IMR-90 (cell line): ENCODE measurements around the gene PCDHA8. TPM values are rescaled to one million over a fixed set of nuclear protein-coding genes. Genes with fewer than 3 reads are reported as not detected.
"Not testable (repeated sequence)": the region's sequence is repeated elsewhere in the genome, so short reads cannot be mapped to it uniquely, and the experiment has no call there.

ENCODE experiments used
- ATAC-seq: fragments of 200-7000 bp; cut with Tn5 transposase; 2 replicates; pipeline ENCODE4 v1.9.1; 2020; ENCODE audit warnings: low read depth, mild to moderate bottlenecking, moderate library complexity
- BruUV-seq: library from RNA; stranded (reverse); fragments of 400-500 nt; replicated peaks from 2 replicates; lab custom pipeline; 2021; lab: Mats Ljungman, UMichigan
- CTCF ChIA-PET: fragments of 300-600 bp; formaldehyde crosslinking; extraction: SDS; loops from one replicate; lab custom pipeline; 2021; ENCODE audit warnings: antibody characterized with exemption; lab: Yijun Ruan, JAX
- POLR2A ChIA-PET: fragments of 300-600 bp; sonication (Branson Sonifier 250); formaldehyde crosslinking; loops from one replicate; lab custom pipeline; 2022; ENCODE audit warnings: antibody characterized with exemption; ENCODE audit not compliant: unreplicated experiment; lab: Charles Lee
- DNase-seq: peaks from one replicate; pipeline ENCODE4 v3.0.0; 2013
- H2AFZ ChIP-seq: replicated peaks from 2 replicates; pipeline ENCODE3; 2013; ENCODE audit warnings: low read length, mild to moderate bottlenecking; ENCODE audit not compliant: poor library complexity
- H2AK5ac ChIP-seq: 2 replicates; pipeline ENCODE4 v1.6.1; 2013; ENCODE audit warnings: low read depth, low read length, inconsistent platforms
- H2AK9ac ChIP-seq: replicated peaks from 2 replicates; pipeline ENCODE3; 2013; ENCODE audit warnings: mild to moderate bottlenecking, low read depth, low read length, moderate library complexity; ENCODE audit not compliant: poor library complexity
- H2BK120ac ChIP-seq: 2 replicates; pipeline ENCODE4 v1.6.1; 2013; ENCODE audit warnings: low read depth, low read length, inconsistent platforms
- H2BK15ac ChIP-seq: 3 replicates; pipeline ENCODE4 v1.6.1; 2013; ENCODE audit warnings: low read depth, low read length, inconsistent platforms
- H2BK20ac ChIP-seq: 2 replicates; pipeline ENCODE4 v1.6.1; 2013; ENCODE audit warnings: low read depth, mild to moderate bottlenecking, inconsistent platforms, low read length, moderate library complexity
- H2BK5ac ChIP-seq: 2 replicates; pipeline ENCODE4 v1.6.1; 2013; ENCODE audit warnings: mild to moderate bottlenecking, low read depth, low read length, inconsistent platforms; ENCODE audit not compliant: poor library complexity, severe bottlenecking
- H3K14ac ChIP-seq: replicated peaks from 2 replicates; pipeline ENCODE4 v1.6.1; 2013; ENCODE audit warnings: low read depth, low read length, inconsistent platforms
- H3K18ac ChIP-seq: 2 replicates; pipeline ENCODE4 v1.6.1; 2013; ENCODE audit warnings: low read depth, low read length, control low read depth
- H3K23ac ChIP-seq: 2 replicates; pipeline ENCODE4 v1.6.1; 2013; ENCODE audit warnings: low read depth, low read length, inconsistent platforms
- H3K27ac ChIP-seq: 2 replicates; pipeline ENCODE4 v1.5.1; 2013; ENCODE audit warnings: mild to moderate bottlenecking, control low read depth, low read length; ENCODE audit not compliant: insufficient read depth
- H3K27me3 ChIP-seq: 2 replicates; pipeline ENCODE4 v1.6.1; 2013; ENCODE audit warnings: low read length; ENCODE audit not compliant: control insufficient read depth, insufficient read depth
- H3K36me3 ChIP-seq: 2 replicates; pipeline ENCODE4 v1.6.1; 2013; ENCODE audit warnings: low read length, mixed read lengths; ENCODE audit not compliant: control insufficient read depth, insufficient read depth
- H3K4ac ChIP-seq: 2 replicates; pipeline ENCODE4 v1.6.1; 2013; ENCODE audit warnings: low read depth, low read length, inconsistent platforms
- H3K4me1 ChIP-seq: 2 replicates; pipeline ENCODE4 v1.6.1; 2013; ENCODE audit warnings: low read length, mixed read lengths; ENCODE audit not compliant: control insufficient read depth, insufficient read depth
- H3K4me2 ChIP-seq: 2 replicates; pipeline ENCODE4 v1.6.1; 2013; ENCODE audit warnings: low read depth, mild to moderate bottlenecking, control low read depth, low read length, moderate library complexity
- H3K4me3 ChIP-seq: 2 replicates; pipeline ENCODE4 v1.5.1; 2013; ENCODE audit warnings: low read depth, mild to moderate bottlenecking, control low read depth, low read length, moderate library complexity; ENCODE audit not compliant: insufficient read depth
- H3K56ac ChIP-seq: 2 replicates; pipeline ENCODE4 v1.6.1; 2013; ENCODE audit warnings: low read length, inconsistent platforms; ENCODE audit not compliant: insufficient read depth; ENCODE audit errors: extremely low read depth
- H3K79me1 ChIP-seq, 2 experiments: 2 replicates each; pipeline ENCODE4 v1.6.1; 2013; ENCODE audit warnings: low read length in 2 of 2, inconsistent platforms in 1 of 2, low read depth in 1 of 2
- H3K9ac ChIP-seq: 2 replicates; pipeline ENCODE4 v1.6.1; 2013; ENCODE audit warnings: low read depth, low read length, control low read depth
- H3K9me1 ChIP-seq: 2 replicates; pipeline ENCODE4 v1.6.1; 2013; ENCODE audit warnings: low read length, inconsistent platforms; ENCODE audit not compliant: insufficient read depth
- H3K9me3 ChIP-seq: 2 replicates; pipeline ENCODE4 v1.6.1; 2013; ENCODE audit warnings: low read length; ENCODE audit not compliant: control insufficient read depth, insufficient read depth
- H4K20me1 ChIP-seq: 2 replicates; pipeline ENCODE4 v1.6.1; 2013; ENCODE audit warnings: low read length, inconsistent platforms; ENCODE audit not compliant: insufficient read depth
- H4K5ac ChIP-seq: 2 replicates; pipeline ENCODE4 v1.6.1; 2013; ENCODE audit warnings: mild to moderate bottlenecking, low read depth, low read length, control low read depth
- H4K8ac ChIP-seq, 2 experiments: 2 replicates each; pipeline ENCODE4 v1.6.1; 2013; ENCODE audit warnings: low read depth in 2 of 2, low read length in 2 of 2, control low read depth in 1 of 2, inconsistent platforms in 1 of 2
- H4K91ac ChIP-seq: 2 replicates; pipeline ENCODE4 v1.6.1; 2013; ENCODE audit warnings: low read depth, low read length, inconsistent platforms; ENCODE audit not compliant: insufficient read depth
- MAFK ChIP-seq: IDR thresholded peaks from 2 replicates; pipeline ENCODE4 v1.6.1; 2012; ENCODE audit warnings: low read depth, low read length, improper control_type of control experiment
- WGBS, 2 experiments: methylation state at CpG; one replicate each; pipeline versions ENCODE4 v1.1.5 to v1.1.7; 2013; ENCODE audit warnings: missing lambda C conversion rate in 2 of 2; ENCODE audit not compliant: insufficient read length in 1 of 2; ENCODE audit errors: extremely low coverage in 2 of 2; 5-methylcytosine and 5-hydroxymethylcytosine counted together
- dilution Hi-C: fragments of 300-500 bp; cut with HindIII; formaldehyde crosslinking; loops from one replicate; pipeline ENCODE4 v1.14.3; 2018; ENCODE audit warnings: low sequenced_read_pairs; ENCODE audit not compliant: unreplicated experiment
- in situ Hi-C: fragments of 300-500 bp; cut with MboI; formaldehyde crosslinking; loops from 3 replicates; pipeline ENCODE4 v1.14.3; 2019; ENCODE audit warnings: low sequenced_read_pairs, inconsistent platforms, mixed read lengths
- intact Hi-C: fragments of 100-400 bp; cut with micrococcal nuclease; formaldehyde crosslinking; loops from 2 replicates; pipeline ENCODE4 v1.10.0; 2022
- polyA plus RNA-seq, 3 experiments: library from polyadenylated mRNA; depleted of rRNA; stranded (reverse); fragments of >200 nt; gene quantifications; 2 replicates each; pipeline ENCODE4 v1.2.3, GENCODE V29; 2012; ENCODE audit warnings: low replicate concordance in 1 of 3
- total RNA-seq: library from RNA; depleted of rRNA; stranded (reverse); fragments of >200 nt; gene quantifications from 2 replicates; pipeline ENCODE4 v1.2.3, GENCODE V29; 2012

The PCDHA8 gene
- total and polyA plus RNA-seq, 2 of the 4 experiments (the other 2 are of a cell fraction) = under 0.01 to 0.02 TPM

GRCh38 chr5:140806834-140807775 lies 33.9 kb upstream of the PCDHA8 start, which contains the start of gene PCDHA4 (continued):
- no peak for TF ChIP-seq MAFK

- H3K14ac ChIP-seq, intact Hi-C loops, DNase-seq, H2BK5ac ChIP-seq, H2BK20ac ChIP-seq, H3K36me3 ChIP-seq, H3K4me3 ChIP-seq, CTCF ChIA-PET, H4K5ac ChIP-seq, H3K4me2 ChIP-seq, H2AK9ac ChIP-seq, H3K18ac ChIP-seq, H2BK120ac ChIP-seq, BruUV-seq, H3K9ac ChIP-seq, H3K56ac ChIP-seq, H3K4ac ChIP-seq, in situ Hi-C loops, H3K4me1 ChIP-seq, H3K27ac ChIP-seq, H3K23ac ChIP-seq, H3K27me3 ChIP-seq, H4K91ac ChIP-seq, POLR2A ChIA-PET, H4K8ac ChIP-seq, H3K9me1 ChIP-seq, H4K20me1 ChIP-seq, ATAC-seq, dilution Hi-C loops, H2AFZ ChIP-seq, H2AK5ac ChIP-seq, H3K79me1 ChIP-seq, H2BK15ac ChIP-seq: not testable (repeated sequence)
- peaks cover 14% of the 10 kb centered on the region for H3K9me3 ChIP-seq
- WGBS, 2 experiments = 67% methylated on average over 40 of the region's 62 CpGs; no CpG with 5 or more reads in 1 of the 2 experiments
These were observed 32.6 kb upstream of the PCDHA8 start for GRCh38 chr5:140808241-140808888.
